Liver (tissue), 9 donors: ENCODE measurements around the gene PRMT7. TPM values are rescaled to one million over a fixed set of nuclear protein-coding genes. Genes with fewer than 3 reads are reported as not detected.

Experiments
- DNase-seq: peaks from one replicate; pipeline ENCODE4 v3.0.0-alpha.2; 2017; ENCODE audit warnings: low spot score
- H3K27ac ChIP-seq, 2 donors: one replicate each; pipeline ENCODE4 v1.7.0; 2013; ENCODE audit warnings: inconsistent platforms in 2 of 2, low read length in 2 of 2, control low read depth in 1 of 2, low read depth in 1 of 2, mild to moderate bottlenecking in 1 of 2
- H3K27me3 ChIP-seq, 4 donors: one replicate each; pipeline versions ENCODE4 v1.6.1 to v1.7.0; 2013; ENCODE audit warnings: low read length in 3 of 4, inconsistent platforms in 1 of 4, mild to moderate bottlenecking in 1 of 4, moderate library complexity in 1 of 4; ENCODE audit not compliant: control insufficient read depth in 4 of 4, insufficient read depth in 4 of 4
- H3K36me3 ChIP-seq, 4 donors: one replicate each; pipeline versions ENCODE4 v1.6.1 to v1.7.0; 2013; ENCODE audit warnings: low read length in 3 of 4, mild to moderate bottlenecking in 3 of 4, low read depth in 1 of 4, moderate library complexity in 1 of 4; ENCODE audit not compliant: control insufficient read depth in 4 of 4, insufficient read depth in 3 of 4
- H3K4me1 ChIP-seq, 4 donors: one replicate each; pipeline versions ENCODE4 v1.6.1 to v1.7.0; 2013; ENCODE audit warnings: low read length in 3 of 4, mild to moderate bottlenecking in 3 of 4, moderate library complexity in 1 of 4; ENCODE audit not compliant: control insufficient read depth in 4 of 4, insufficient read depth in 4 of 4
- H3K4me3 ChIP-seq, 3 donors: one replicate each; pipeline versions ENCODE4 v1.6.1 to v1.7.0; 2013; ENCODE audit warnings: low read length in 3 of 3, control low read depth in 1 of 3, low read depth in 1 of 3, mild to moderate bottlenecking in 1 of 3
- H3K9ac ChIP-seq, 2 donors: one replicate each; pipeline ENCODE4 v1.7.0; 2013; ENCODE audit warnings: low read length in 2 of 2, mild to moderate bottlenecking in 2 of 2, moderate library complexity in 2 of 2, control low read depth in 1 of 2, low read depth in 1 of 2
- H3K9me3 ChIP-seq, 4 donors: one replicate each; pipeline versions ENCODE4 v1.6.1 to v1.7.0; 2013; ENCODE audit warnings: low read length in 3 of 4; ENCODE audit not compliant: control insufficient read depth in 4 of 4
- ATF3 ChIP-seq: IDR thresholded peaks from 2 replicates; pipeline ENCODE4 v1.6.1; 2016; ENCODE audit warnings: antibody characterized with exemption
- CTCF ChIP-seq: fragments of 150-350 bp; IDR thresholded peaks from 2 replicates; pipeline ENCODE4 v1.5.1; 2017; ENCODE audit warnings: improper control_type of control experiment, low read depth, low read length; ENCODE audit not compliant: missing input control
- EGR1 ChIP-seq, 2 donors: IDR thresholded peaks; 2 replicates each; pipeline ENCODE4 v1.6.1; 2016 to 2018; ENCODE audit warnings: antibody characterized with exemption in 2 of 2, low read depth in 2 of 2
- FOXA1 ChIP-seq: IDR thresholded peaks from 2 replicates; pipeline ENCODE4 v1.6.1; 2016; ENCODE audit warnings: antibody characterized with exemption
- FOXA2 ChIP-seq: IDR thresholded peaks from 2 replicates; pipeline ENCODE4 v1.6.1; 2016; ENCODE audit warnings: antibody characterized with exemption
- GABPA ChIP-seq, 2 donors: IDR thresholded peaks in 1 of 2; conservative IDR thresholded peaks in 1 of 2; 2 replicates each; pipeline ENCODE4 v1.6.1; 2016; ENCODE audit warnings: antibody characterized with exemption in 2 of 2, mild to moderate bottlenecking in 1 of 2, moderate library complexity in 1 of 2
- HNF4A ChIP-seq, 2 donors: conservative IDR thresholded peaks; 2 replicates each; pipeline ENCODE4 v1.6.1; 2016; ENCODE audit warnings: antibody characterized with exemption in 2 of 2, mild to moderate bottlenecking in 2 of 2
- HNF4G ChIP-seq: IDR thresholded peaks from 2 replicates; pipeline ENCODE4 v1.6.1; 2016; ENCODE audit warnings: antibody characterized with exemption
- JUND ChIP-seq, 2 donors: IDR thresholded peaks; 2 replicates each; pipeline ENCODE4 v1.6.1; 2016; ENCODE audit warnings: antibody characterized with exemption in 2 of 2
- MAX ChIP-seq: IDR thresholded peaks from 2 replicates; pipeline ENCODE4 v1.6.1; 2016; ENCODE audit warnings: antibody characterized with exemption
- NR2F2 ChIP-seq: IDR thresholded peaks from 2 replicates; pipeline ENCODE4 v1.6.1; 2016; ENCODE audit warnings: antibody characterized with exemption
- RAD21 ChIP-seq, 2 donors: IDR thresholded peaks; 2 replicates each; pipeline ENCODE4 v1.6.1; 2016; ENCODE audit warnings: antibody characterized with exemption in 2 of 2, mild to moderate bottlenecking in 2 of 2
- REST ChIP-seq: IDR thresholded peaks from 2 replicates; pipeline ENCODE4 v1.6.1; 2016; ENCODE audit warnings: antibody characterized with exemption, mild to moderate bottlenecking
- RXRA ChIP-seq, 2 donors: IDR thresholded peaks; 2 replicates each; pipeline ENCODE4 v1.6.1; 2017 to 2018; ENCODE audit warnings: antibody characterized with exemption in 2 of 2, mild to moderate bottlenecking in 1 of 2
- SP1 ChIP-seq: IDR thresholded peaks from 2 replicates; pipeline ENCODE4 v1.6.1; 2018; ENCODE audit warnings: antibody characterized with exemption, mild to moderate bottlenecking
- TAF1 ChIP-seq: conservative IDR thresholded peaks from 2 replicates; pipeline ENCODE4 v1.6.1; 2016; ENCODE audit warnings: antibody characterized with exemption, mild to moderate bottlenecking
- YY1 ChIP-seq: IDR thresholded peaks from 2 replicates; pipeline ENCODE4 v1.6.1; 2016; ENCODE audit warnings: antibody characterized with exemption, mild to moderate bottlenecking
- ZBTB33 ChIP-seq: IDR thresholded peaks from 2 replicates; pipeline ENCODE4 v1.6.1; 2016; ENCODE audit warnings: antibody characterized with exemption
- WGBS: extraction: QIAGEN DNeasy Blood & Tissue Kit; methylation state at CpG from one replicate; pipeline ENCODE4 v1.1.7; 2013; 5-methylcytosine and 5-hydroxymethylcytosine counted together
- polyA plus RNA-seq, 2 donors: library from polyadenylated mRNA; stranded (reverse) in 1 of 2; unstranded in 1 of 2; fragments of 200-250 nt in 1 of 2; fragments of >200 nt in 1 of 2; fragmentation: Nextera tagmentation in 1 of 2; extraction: Ambion mirVana in 1 of 2; gene quantifications; one replicate each; pipeline versions ENCODE4 v1.2.1 to v1.2.3, GENCODE V29; 2013 to 2015
- total RNA-seq, 2 donors: library from RNA; depleted of rRNA; stranded (reverse); fragments of >200 nt; gene quantifications; one replicate each; pipeline ENCODE4 v1.2.3, GENCODE V29; 2014
- donor health status: healthy.
- donor health status: healthy.
- donor health status: healthy.
- donor health status: healthy.
- donor health status: healthy.

PRMT7 gene
- total and polyA plus RNA-seq, 4 donors, result 10.7 to 31.5 (median 17.5) TPM

- WGBS, result 93% methylated on average over 4 of the region's 4 CpGs
Observed at GRCh38 chr16:68274441-68274840, 36.4 kb upstream of the PRMT7 start.

GRCh38 chr16:68275611-68276191 lies 35.1 kb upstream of the PRMT7 start:
- Histone ChIP-seq H3K9ac (no peak overlapping the region), H3K9me3 (no peaks in the 10 kb centered on the region), H3K4me3 (no peak overlapping the region), H3K4me1 (no peaks in the 10 kb centered on the region), H3K36me3 (no peaks in the 10 kb centered on the region), H3K27me3 (no peaks in the 10 kb centered on the region), H3K27ac (no peak overlapping the region)
- TF ChIP-seq ATF3, result no peak
- TF ChIP-seq NR2F2, result no peak
- no peak for TF ChIP-seq HNF4A (conservative IDR thresholded peaks at IDR 0.05)
- TF ChIP-seq HNF4G, result no peak
- TF ChIP-seq MAX, result no peak
- TF ChIP-seq JUND (IDR thresholded peaks at IDR 0.05), result no peak
- TF ChIP-seq CTCF, result no peak
- TF ChIP-seq RXRA (IDR thresholded peaks at IDR 0.05), result no peak
- no peak for TF ChIP-seq ZBTB33
- TF ChIP-seq REST, result no peak
- TF ChIP-seq TAF1, result no peak
- TF ChIP-seq SP1, result no peak
- TF ChIP-seq EGR1 (IDR thresholded peaks at IDR 0.05; ENCODE audit: low read depth in 2 of 2), result no peak
- no peak for TF ChIP-seq FOXA2
- TF ChIP-seq YY1, result no peak
- TF ChIP-seq FOXA1, result no peak
- no peak for TF ChIP-seq RAD21 (IDR thresholded peaks at IDR 0.05)
- TF ChIP-seq GABPA (IDR thresholded peaks at IDR 0.05 in 1 of 2, conservative IDR thresholded peaks at IDR 0.05 in 1 of 2), result no peak
- 66% methylated on average over 4 of the region's 4 CpGs for WGBS
- DNase-seq, result no peak

More at GRCh38 chr16:68274441-68274840, 36.4 kb upstream of the PRMT7 start:
- Histone ChIP-seq H3K27me3 (no peaks in the 10 kb centered on the region), H3K27ac (no peak overlapping the region), H3K9ac (no peak overlapping the region), H3K9me3 (no peaks in the 10 kb centered on the region), H3K36me3 (no peaks in the 10 kb centered on the region), H3K4me1 (no peaks in the 10 kb centered on the region), H3K4me3 (no peak overlapping the region)
- no peak for DNase-seq
- TF ChIP-seq RAD21 (IDR thresholded peaks at IDR 0.05) (no peak), HNF4G (no peak), JUND (IDR thresholded peaks at IDR 0.05) (no peak)
